SU-DHL-6 (cell line): ENCODE measurements around the gene PTPRN2.

Experiments
- H2AFZ ChIP-seq: fragments of 200-600 bp; sonication (generic); 2 replicates; pipeline ENCODE4 v1.6.1; 2014; ENCODE audit warnings: low read depth, mild to moderate bottlenecking, moderate library complexity, mixed read lengths, antibody characterized with exemption, low read length; ENCODE audit not compliant: severe bottlenecking
- H3F3A ChIP-seq: fragments of 200-600 bp; shearing (Covaris generic); 2 replicates; pipeline ENCODE4 v1.6.0; 2016; ENCODE audit warnings: antibody characterized with exemption, mild to moderate bottlenecking; ENCODE audit not compliant: insufficient read depth
- H3K27ac ChIP-seq: fragments of 200-600 bp; sonication (generic); 2 replicates; pipeline ENCODE4 v1.5.1; 2016; ENCODE audit warnings: low read depth, mild to moderate bottlenecking, low read length, moderate library complexity, mixed read lengths
- H3K27me3 ChIP-seq: fragments of 200-600 bp; sonication (generic), shearing (Covaris generic); 2 replicates; pipeline ENCODE4 v1.6.0; 2014; ENCODE audit warnings: mild to moderate bottlenecking, low read length
- H3K36me3 ChIP-seq: fragments of 200-600 bp; sonication (generic); 2 replicates; pipeline ENCODE4 v1.6.1; 2014; ENCODE audit warnings: mild to moderate bottlenecking, low read length, mixed read lengths
- H3K4me2 ChIP-seq: fragments of 300-600, 200-600 bp; shearing (Covaris generic), sonication (generic); 2 replicates; pipeline ENCODE4 v1.6.0; 2014; ENCODE audit warnings: low read length, low read depth, mild to moderate bottlenecking; ENCODE audit not compliant: poor library complexity, severe bottlenecking
- H3K4me3 ChIP-seq: fragments of 200-600 bp; sonication (generic); 2 replicates; pipeline ENCODE4 v1.5.1; 2014; ENCODE audit warnings: antibody characterized with exemption, low read length, mild to moderate bottlenecking, mixed read lengths; ENCODE audit not compliant: insufficient read depth, poor library complexity, severe bottlenecking
- H3K79me2 ChIP-seq: fragments of 200-600 bp; sonication (generic); 2 replicates; pipeline ENCODE4 v1.6.1; 2014; ENCODE audit warnings: mild to moderate bottlenecking, low read length, moderate library complexity; ENCODE audit not compliant: insufficient read depth
- H3K9ac ChIP-seq: fragments of 200-600 bp; sonication (generic); 2 replicates; pipeline ENCODE4 v1.7.0; 2014; ENCODE audit warnings: mild to moderate bottlenecking, low read length
- H3K9me2 ChIP-seq: fragments of 200-600 bp; sonication (generic); replicated peaks from 2 replicates; pipeline ENCODE4 v1.6.1; 2014; ENCODE audit warnings: low read length; ENCODE audit not compliant: insufficient read depth
- H3K9me3 ChIP-seq: fragments of 200-600 bp; sonication (generic); 2 replicates; pipeline ENCODE4 v1.6.1; 2014; ENCODE audit warnings: low read length, mixed read lengths; ENCODE audit not compliant: insufficient read depth
- H4K20me1 ChIP-seq: fragments of 200-600 bp; sonication (generic); 2 replicates; pipeline ENCODE4 v1.6.1; 2014; ENCODE audit warnings: low read depth, mild to moderate bottlenecking, antibody characterized with exemption, low read length, moderate library complexity, mixed read lengths
- CTCF ChIP-seq: fragments of 200-600 bp; sonication (generic); IDR thresholded peaks from one replicate; pipeline ENCODE4 v1.5.1; 2017; ENCODE audit warnings: antibody characterized with exemption, mild to moderate bottlenecking, low read length, moderate library complexity; ENCODE audit not compliant: insufficient read depth, poor library complexity, severe bottlenecking
- EZH2phosphoT487 ChIP-seq: fragments of 200-600 bp; sonication (generic), shearing (Covaris generic); conservative IDR thresholded peaks from 2 replicates; pipeline ENCODE4 v1.6.1; 2018; ENCODE audit warnings: mild to moderate bottlenecking, antibody characterized with exemption, low read length, moderate library complexity, mixed read lengths

Gene PTPRN2

DNA sequence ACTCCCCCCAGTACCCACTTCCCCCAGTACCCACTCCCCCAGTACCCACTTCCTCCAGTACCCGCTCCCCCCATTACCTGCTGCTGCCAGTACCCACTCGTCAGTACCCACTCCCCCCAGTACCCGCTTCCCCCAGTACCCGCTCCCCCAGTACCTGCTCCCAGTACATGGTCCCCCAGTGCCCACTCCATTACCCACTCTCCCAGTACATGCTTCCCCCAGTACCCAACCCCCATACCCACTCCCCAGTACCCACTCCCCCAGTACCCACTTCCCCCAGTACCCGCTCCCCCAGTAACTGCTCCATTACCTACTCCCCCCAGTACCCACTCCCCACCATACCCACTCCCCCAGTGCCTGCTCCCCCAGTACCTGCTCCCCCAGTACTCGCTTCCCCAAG is 700.2 kb downstream of the PTPRN2 start:
- no peaks in the 10 kb centered on the region for H3F3A ChIP-seq
- H4K20me1 ChIP-seq: no peaks in the 10 kb centered on the region
- H3K79me2 ChIP-seq: no peaks in the 10 kb centered on the region
- H3K27me3 ChIP-seq: no peaks in the 10 kb centered on the region
- TF ChIP-seq CTCF: no peak
- TF ChIP-seq EZH2phosphoT487: no peak
- no peak overlapping the region for H3K4me2 ChIP-seq
- no peaks in the 10 kb centered on the region for H3K9me2 ChIP-seq
- H3K36me3 ChIP-seq: no peaks in the 10 kb centered on the region
- no peak overlapping the region for H3K4me3 ChIP-seq
- no peak overlapping the region for H3K9ac ChIP-seq
- peaks cover 16% of the 10 kb centered on the region; the same call in 1 of the 2 replicates for H3K9me3 ChIP-seq
- H2AFZ ChIP-seq: no peak overlapping the region
- H3K27ac ChIP-seq: no peak overlapping the region

GRCh38 chr7:157886711-157887110 is 700.9 kb downstream of the PTPRN2 start:
- Histone ChIP-seq H3K9me2 (no peaks in the 10 kb centered on the region), H3K9me3 (peaks cover 23% of the 10 kb centered on the region; the same call in 1 of the 2 replicates), H2AFZ (no peak overlapping the region), H3K27me3 (no peaks in the 10 kb centered on the region), H3K4me3 (no peak overlapping the region), H3K9ac (no peak overlapping the region), H3K4me2 (no peak overlapping the region), H3K27ac (no peak overlapping the region), H4K20me1 (no peaks in the 10 kb centered on the region), H3K36me3 (no peaks in the 10 kb centered on the region), H3K79me2 (no peaks in the 10 kb centered on the region), H3F3A (no peaks in the 10 kb centered on the region)
- TF ChIP-seq EZH2phosphoT487 (no peak), CTCF (no peak)

DNA sequence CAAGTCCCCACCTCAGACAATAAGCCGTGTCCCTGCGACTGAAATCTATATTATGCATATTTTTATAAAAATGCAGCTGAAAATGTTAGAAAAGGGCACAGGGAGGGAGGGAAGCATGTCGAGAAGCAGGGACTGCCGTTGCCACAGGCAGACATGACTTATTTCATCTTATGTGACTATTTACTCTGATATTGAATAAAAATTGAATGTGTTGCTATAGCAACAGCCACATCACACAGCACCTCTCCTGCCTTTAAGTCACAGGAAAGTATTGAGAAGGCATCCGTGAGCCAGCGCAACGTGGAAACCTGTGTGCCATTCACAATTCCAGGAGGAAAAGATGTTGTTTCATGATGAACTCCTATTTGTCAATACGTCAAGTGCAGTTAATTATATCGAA is 701.4 kb downstream of the PTPRN2 start:
- H3K36me3 ChIP-seq: no peaks in the 10 kb centered on the region
- no peak overlapping the region for H3K27ac ChIP-seq
- H2AFZ ChIP-seq: no peak overlapping the region

More for the DNA sequence above, 701.4 kb downstream of the PTPRN2 start:
- peaks cover 26% of the 10 kb centered on the region; the same call in 1 of the 2 replicates for H3K9me3 ChIP-seq
- no peaks in the 10 kb centered on the region for H4K20me1 ChIP-seq
- H3K4me3 ChIP-seq: no peak overlapping the region
- H3K9me2 ChIP-seq: no peaks in the 10 kb centered on the region
- no peaks in the 10 kb centered on the region for H3K27me3 ChIP-seq
- H3K79me2 ChIP-seq: no peaks in the 10 kb centered on the region
- no peak overlapping the region for H3K4me2 ChIP-seq
- H3K9ac ChIP-seq: no peak overlapping the region
- TF ChIP-seq EZH2phosphoT487: no peak
- TF ChIP-seq CTCF: no peak
- H3F3A ChIP-seq: no peaks in the 10 kb centered on the region
